RWPE1 (cell line): ENCODE measurements around the gene MLN.

Experiments
- CTCF ChIA-PET: fragments of 350-600 bp; sonication (Branson Sonifier 250); formaldehyde crosslinking; extraction: SDS; loops from one replicate; lab custom pipeline; 2021; lab: Yijun Ruan, JAX
- POLR2A ChIA-PET: fragments of 400-600 bp; formaldehyde crosslinking; extraction: SDS; loops from one replicate; lab custom pipeline; 2020; ENCODE audit warnings: antibody characterized with exemption; ENCODE audit not compliant: low non-redundant PET; lab: Yijun Ruan, JAX
- DNase-seq: peaks from one replicate; pipeline ENCODE4 v3.0.0; 2012; ENCODE audit warnings: low spot score
- H3K27ac ChIP-seq: fragments of 450-650 bp; 2 replicates; pipeline ENCODE4 v1.5.1; 2017
- TF ChIP-seq, protein P1 (sequence below): fragments of 450-650 bp; conservative IDR thresholded peaks from 2 replicates; pipeline ENCODE4 v1.5.1; 2017; ENCODE audit warnings: low read depth, mild to moderate bottlenecking

Gene MLN

DNA sequence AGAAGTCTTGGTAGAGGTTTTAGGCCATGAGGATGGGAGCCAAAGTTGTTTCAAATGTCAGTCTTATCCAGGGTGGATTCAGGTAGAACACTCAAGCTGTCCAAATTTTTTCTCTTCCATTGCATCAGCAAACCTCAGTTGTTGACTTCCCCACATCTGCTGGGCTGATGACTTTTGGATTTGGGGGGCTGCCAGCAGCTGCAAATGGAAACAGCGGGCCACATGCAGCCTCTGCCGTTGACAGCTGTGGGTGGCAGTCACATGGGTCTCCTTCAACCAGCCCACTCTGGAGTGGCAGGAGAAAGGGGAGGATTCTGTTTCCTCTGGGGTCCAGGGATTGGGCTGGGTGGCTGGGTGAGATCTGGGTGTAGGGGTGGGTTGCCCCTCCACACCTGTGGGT is 5.8 kb upstream of the MLN start:
- no peak overlapping the region for H3K27ac ChIP-seq
- DNase-seq = no peak
- TF ChIP-seq, protein P1, sequence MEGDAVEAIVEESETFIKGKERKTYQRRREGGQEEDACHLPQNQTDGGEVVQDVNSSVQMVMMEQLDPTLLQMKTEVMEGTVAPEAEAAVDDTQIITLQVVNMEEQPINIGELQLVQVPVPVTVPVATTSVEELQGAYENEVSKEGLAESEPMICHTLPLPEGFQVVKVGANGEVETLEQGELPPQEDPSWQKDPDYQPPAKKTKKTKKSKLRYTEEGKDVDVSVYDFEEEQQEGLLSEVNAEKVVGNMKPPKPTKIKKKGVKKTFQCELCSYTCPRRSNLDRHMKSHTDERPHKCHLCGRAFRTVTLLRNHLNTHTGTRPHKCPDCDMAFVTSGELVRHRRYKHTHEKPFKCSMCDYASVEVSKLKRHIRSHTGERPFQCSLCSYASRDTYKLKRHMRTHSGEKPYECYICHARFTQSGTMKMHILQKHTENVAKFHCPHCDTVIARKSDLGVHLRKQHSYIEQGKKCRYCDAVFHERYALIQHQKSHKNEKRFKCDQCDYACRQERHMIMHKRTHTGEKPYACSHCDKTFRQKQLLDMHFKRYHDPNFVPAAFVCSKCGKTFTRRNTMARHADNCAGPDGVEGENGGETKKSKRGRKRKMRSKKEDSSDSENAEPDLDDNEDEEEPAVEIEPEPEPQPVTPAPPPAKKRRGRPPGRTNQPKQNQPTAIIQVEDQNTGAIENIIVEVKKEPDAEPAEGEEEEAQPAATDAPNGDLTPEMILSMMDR = no peak
- ChIA-PET CTCF (no interaction called here), POLR2A (no interaction called here)

- H3K27ac ChIP-seq = no peak overlapping the region
- TF ChIP-seq, protein P1 = no peak
- CTCF ChIA-PET = no interaction called here
- DNase-seq = no peak
- POLR2A ChIA-PET = no interaction called here
These were observed 4.9 kb upstream of the MLN start for GRCh38 chr6:33808641-33809180.

DNA sequence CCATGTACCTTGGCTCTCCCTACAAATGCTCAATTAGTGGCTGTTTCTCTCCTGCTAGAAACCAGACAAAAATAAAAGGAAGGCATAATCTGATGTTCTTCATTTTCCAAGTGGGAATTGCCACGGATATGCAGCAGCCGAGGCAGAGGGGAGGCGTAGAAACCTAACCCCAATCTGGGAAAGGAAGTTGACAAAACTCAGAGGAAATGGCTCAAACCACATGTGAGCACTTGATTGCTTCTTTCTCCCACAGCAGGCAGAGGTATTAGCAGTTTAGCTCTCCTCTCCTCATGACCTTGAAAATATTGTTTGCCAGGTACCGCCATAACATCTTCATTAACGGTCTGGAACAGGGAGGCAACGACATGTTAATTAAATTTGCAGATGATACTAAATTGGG is 3.8 kb upstream of the MLN start:
- TF ChIP-seq, protein P1 = no peak
- ChIA-PET POLR2A (no interaction called here), CTCF (interaction anchor here (0.6 kb wide), 1 partner anchor 9 kb away, joined by 4 read pairs; no protein-coding TSS in a partner anchor)
- H3K27ac ChIP-seq = no peak overlapping the region
- DNase-seq = no peak

DNA sequence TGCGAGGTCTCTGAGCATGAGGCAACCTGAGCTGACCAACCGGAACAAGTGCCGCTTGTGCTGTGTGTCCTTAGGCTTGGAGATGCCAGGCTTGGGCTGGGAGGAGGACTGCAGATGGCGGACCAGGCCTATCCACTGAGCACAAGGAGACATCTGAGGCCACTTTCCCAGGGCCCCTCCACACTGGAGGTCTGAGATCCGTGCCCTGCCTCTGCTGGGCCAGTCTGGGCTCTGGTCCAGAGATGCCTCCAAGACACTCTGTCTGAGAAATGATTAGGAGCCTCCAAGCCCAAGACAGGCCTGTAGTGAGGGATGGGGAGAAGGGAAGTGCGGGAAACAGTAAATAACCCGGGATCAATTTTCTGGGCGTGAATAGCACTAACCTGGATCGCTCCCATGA is 3.0 kb upstream of the MLN start:
- no peak for DNase-seq
- ChIA-PET POLR2A (no interaction called here), CTCF (no interaction called here)

GRCh38 chr6:33802186-33802958 is 1.4 kb downstream of the MLN start:
- CTCF ChIA-PET = interaction anchor here (1.0 kb wide), 1 partner anchor 31 kb away, joined by 4 read pairs; no protein-coding TSS in a partner anchor
- DNase-seq = no peak
- POLR2A ChIA-PET = no interaction called here
- H3K27ac ChIP-seq = no peak overlapping the region
- TF ChIP-seq, protein P1 = no peak

More for the DNA sequence above, 3.0 kb upstream of the MLN start:
- TF ChIP-seq, protein P1 = no peak
- no peak overlapping the region for H3K27ac ChIP-seq

DNA sequence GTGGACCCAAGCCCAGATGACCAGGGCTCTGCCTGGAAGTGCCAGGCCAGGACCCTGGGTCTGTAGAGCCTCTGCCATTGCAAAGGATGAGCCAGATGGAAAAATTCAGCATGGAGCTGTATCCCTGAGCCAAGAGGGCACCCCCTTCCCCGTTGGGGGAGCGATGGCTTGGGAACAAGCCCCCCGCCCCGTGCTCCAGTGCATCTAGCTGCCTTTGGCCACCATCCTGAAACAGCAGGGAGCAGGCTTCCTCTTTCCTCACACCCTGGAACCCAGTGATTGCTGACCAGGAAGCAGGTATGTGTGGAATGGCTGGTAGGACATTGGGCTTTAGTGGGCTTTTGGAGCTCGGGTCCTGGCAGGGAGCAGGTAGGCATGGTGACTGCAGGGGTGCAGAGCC is 2.2 kb downstream of the MLN start:
- H3K27ac ChIP-seq = no peak overlapping the region
- TF ChIP-seq, protein P1 = no peak
- no peak for DNase-seq
- ChIA-PET CTCF (interaction anchor here (1.0 to 1.1 kb wide), 2 partner anchors 30 to 344 kb away, joined by 3 to 4 read pairs; no protein-coding TSS in a partner anchor), POLR2A (no interaction called here)
